Activated T-helper 1 cell treated with anti-CD3 and anti-CD28 coated beads, Interleukin-2, amount 50 U/mL, for 16 hours (primary cell): Measurements from ENCODE around the gene STK32C.
A peak's percentile ranks its signal among the peaks of the same experiment; 100 is the strongest.

Experiments
- DNase-seq, 2 donors: peaks; one replicate each; pipeline ENCODE4 v3.0.0-alpha.2; 2020; ENCODE audit warnings: low read depth in 1 of 2, low spot score in 1 of 2

STK32C gene

GRCh38 chr10:132189016-132189415, 118.7 kb downstream of the STK32C start:
- DNase-seq = no peak

DNA sequence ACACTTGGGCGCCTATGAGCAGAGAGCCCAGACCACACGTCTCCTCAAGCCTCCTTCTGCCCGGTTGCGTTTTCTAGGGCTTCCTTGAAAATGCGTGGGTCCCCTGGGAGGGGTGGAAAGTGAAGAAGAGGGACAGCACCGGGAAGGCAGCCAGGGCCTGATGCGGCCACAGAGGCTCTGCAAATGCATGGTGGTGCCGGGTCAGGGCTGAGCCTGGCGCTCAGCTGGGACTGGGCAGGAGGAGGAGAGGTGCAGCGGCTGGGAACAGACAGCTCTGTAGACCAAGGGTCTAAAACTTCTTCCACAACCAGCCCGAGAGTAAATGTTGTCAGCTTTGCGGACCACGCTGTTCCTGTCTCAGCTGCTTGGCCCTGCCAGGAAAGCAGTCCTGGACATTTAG, 119.4 kb downstream of the STK32C start:
- no peak for DNase-seq

DNA sequence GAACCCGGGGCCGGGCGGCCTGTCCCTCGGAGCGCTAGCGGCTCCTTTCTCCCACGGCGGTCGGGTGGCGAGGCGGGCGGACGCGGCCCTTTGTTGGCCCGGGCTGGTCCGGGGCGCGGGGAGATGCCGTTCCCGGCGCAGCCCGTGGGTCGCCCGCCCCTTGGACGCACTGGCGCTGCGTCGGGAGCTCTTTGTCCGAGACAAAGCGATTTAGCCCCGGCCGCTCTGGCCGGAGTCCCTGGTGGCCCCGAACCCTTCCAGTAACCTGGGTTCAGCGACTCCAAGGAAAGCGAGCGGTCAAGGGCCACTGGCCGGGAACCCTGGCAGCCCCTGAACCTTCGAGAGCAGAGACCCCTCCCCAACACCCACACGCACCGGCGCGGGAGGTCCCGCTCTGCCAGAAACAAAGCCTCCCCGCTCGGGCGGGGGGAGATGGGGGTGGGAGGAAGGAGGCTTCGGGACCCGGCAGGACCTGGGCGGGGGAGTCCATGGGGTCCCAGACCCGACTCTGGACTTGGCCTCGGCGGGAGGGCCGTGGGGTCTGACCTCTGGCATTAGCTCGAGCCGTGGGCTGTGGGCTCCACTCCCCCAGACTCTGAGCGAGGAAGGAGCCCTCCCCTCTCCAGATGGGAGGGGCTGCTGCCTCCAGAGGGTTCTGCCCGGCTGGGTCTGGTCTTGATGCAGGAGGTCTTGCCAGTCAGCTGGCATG, 120.2 kb downstream of the STK32C start:
- DNase-seq = no peak

- peak in 1 of 2 donors; percentile 22 for DNase-seq
These were observed 121.0 kb downstream of the STK32C start, which contains the start of gene DPYSL4 for GRCh38 chr10:132186488-132187429. TSS of gene DPYSL4 (plus strand) at chr10:132186948. CDS start at chr10:132187064, 116 bp downstream.

- peak; percentile 23 to 31 for DNase-seq
These were observed 121.9 kb downstream of the STK32C start for GRCh38 chr10:132185601-132186487.

GRCh38 chr10:132184816-132185593, 122.7 kb downstream of the STK32C start:
- no peak for DNase-seq

DNA sequence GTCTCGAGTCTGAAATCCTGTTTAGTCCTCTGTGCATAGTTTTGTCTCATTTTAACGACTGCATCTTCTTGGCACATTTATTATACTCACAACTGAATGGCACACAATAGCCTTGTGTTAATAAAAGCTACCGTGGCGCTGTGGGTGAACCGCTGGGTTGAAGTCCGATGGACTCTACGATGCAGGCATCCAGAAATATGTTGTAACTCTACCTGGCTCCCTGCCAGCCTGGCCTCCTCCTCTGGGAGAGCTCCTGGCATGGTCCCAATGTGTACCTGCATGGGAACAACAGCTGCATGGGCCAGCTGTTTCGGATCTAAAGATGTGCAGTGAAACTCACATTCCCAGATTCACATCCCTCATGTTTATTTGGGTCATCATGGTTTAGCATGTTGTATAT, 124.7 kb downstream of the STK32C start:
- DNase-seq = no peak

DNA sequence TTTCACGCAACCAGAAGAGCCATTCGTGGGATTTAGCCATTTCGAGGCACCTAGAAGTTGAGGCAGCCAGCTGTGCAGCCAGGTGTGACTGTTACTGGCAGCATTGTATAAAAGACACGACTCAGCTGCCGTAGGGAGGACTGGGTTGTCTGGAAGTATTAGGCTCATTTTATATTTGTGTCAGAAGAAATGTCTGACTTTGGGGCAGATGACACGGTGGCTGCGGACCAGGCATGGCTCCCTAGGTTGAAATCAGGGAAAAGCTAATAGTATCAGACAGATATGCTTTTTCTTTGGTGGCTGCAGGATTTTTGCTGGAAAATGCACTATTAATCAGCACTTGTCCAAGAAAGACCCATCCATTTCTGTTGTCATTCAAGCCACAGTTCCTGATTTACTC, 125.2 kb downstream of the STK32C start:
- DNase-seq = no peak

GRCh38 chr10:132181691-132182425, 125.9 kb downstream of the STK32C start:
- no peak for DNase-seq

GRCh38 chr10:132180736-132181135, 127.0 kb downstream of the STK32C start:
- DNase-seq = no peak

- DNase-seq = no peak
These were observed 128.0 kb downstream of the STK32C start for GRCh38 chr10:132179551-132180392.

DNA sequence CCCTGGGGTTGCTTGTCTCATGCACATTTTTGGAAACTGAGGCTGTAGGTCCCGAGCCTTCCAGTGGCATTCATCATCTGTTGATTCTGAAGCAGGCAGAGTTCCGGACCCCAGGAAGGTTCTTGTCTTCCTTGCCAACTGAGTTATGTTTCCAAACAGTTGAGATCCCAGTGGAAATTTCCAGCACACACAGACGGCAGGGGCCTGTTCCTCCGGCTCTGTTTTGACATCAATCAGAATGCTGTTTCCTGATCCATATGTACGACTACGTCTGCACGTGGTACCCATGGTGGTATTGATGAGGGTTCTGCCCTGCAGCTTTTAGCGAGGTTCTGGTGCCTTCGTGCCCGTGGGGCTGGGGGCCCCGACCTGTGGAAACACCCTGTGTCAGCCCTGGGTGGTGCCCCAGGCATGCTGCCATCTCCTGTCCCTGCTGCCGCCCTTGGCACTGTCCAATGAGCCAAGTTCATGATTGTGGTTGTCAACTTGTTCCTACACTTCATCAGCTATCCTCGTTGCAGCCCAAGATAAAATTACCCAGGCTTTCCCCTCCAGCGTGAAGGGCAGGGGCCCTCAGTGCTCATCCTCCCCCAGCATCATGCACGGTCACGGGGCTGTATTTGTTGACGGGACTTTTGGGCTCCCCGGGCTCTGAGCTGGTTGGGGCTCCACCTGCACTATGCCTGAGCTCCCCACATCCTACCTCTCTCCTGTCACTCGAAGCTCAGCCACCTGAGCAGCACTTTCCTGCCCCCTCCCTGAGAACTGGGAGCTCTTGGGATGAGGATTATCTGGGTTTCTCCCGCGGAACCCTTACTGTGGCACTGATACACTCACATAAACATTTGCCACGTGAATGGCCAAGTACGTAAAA, 128.8 kb downstream of the STK32C start:
- no peak for DNase-seq

DNA sequence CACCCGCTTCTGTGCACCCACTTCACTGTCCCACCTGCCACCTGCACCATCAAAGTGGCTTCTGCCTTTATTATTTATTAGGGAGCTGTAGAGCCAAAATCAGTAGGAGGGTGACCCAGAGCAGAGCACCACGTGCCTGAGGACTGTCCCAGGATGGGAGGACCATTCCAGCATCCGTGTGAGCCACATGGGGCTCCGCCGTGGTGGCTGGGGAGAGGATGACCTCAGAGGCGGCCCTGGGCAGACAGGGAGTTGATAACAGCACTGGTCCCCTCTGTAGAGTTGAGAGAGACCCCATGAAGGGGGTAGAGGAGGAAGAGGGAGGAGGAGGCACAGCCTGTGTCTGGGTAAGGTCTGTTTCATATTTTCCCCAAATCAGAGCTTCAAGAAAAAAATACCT, 129.7 kb downstream of the STK32C start:
- DNase-seq = no peak

DNA sequence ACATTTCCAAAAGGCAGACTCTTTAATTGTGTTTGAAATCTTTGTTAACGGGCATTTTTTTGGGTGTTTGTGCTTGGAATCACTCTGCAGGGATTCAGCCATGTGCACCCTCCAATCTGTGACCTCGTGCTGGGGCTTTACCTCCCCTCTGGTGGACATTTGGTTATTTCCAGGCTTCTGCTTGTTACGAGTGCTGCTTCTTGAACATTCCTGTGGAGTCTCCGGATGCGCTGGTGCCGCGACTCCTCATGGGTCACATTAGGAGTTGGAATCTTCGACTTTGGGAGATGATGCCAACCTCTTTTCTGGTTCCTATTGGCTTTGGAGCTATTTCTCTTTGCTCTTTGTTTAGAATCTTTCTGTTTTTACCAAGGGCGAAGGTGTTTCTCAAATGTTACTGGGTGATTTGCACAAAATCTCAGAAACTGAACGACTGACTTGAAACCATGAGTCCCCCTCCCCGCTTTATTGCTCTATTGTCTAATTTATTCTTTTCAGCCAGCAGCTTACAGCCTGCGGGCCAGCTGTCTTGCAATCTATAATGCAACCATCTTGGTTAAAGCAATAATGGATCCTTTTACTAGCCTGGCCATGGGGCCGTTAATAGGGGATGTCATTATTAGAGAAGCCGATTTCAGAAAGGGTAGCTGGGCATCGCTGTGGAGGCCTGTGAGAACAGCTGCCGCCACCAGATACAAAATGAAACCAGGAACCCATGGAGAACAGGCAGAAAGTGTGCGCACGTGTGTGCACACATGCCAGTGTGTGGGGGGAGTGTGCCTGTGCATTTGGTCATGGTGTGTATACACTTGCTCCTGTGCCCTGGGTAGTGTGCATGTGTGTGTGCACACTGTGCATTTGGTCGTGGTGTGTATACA, 130.9 kb downstream of the STK32C start:
- DNase-seq = no peak

DNA sequence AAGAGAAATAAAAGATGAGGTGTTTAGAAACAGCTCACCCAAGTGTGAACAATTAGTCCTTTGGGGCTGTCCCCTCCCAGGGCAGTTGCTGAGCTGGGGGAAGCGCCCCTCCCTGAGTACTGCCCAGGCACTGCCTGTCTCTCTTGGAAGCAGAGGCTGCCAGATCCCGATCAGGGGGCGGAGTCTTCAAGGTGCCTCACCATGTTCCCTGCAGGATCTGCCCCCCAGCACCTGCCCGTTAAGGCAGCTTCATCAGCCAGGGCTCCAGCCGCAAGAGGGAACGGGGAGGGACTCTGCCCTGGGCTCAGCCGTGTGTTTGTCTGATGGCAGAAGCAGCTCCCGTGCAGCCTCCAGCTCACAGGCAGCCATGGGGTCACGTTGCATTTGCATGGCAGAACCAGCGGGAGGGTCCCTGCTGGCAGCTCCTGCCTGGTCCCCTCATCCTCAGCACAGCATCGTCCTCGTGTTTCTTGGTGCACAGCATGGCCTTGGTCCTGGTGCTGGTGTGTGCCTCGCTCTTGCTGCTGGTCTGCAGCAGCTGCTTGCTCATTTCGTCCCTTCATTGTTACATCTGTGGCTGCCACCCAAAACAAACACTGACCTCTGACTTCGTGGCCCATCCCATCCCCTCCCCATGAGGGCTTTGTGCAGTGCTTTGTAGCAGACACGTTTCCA, 131.7 kb downstream of the STK32C start:
- DNase-seq = no peak

DNA sequence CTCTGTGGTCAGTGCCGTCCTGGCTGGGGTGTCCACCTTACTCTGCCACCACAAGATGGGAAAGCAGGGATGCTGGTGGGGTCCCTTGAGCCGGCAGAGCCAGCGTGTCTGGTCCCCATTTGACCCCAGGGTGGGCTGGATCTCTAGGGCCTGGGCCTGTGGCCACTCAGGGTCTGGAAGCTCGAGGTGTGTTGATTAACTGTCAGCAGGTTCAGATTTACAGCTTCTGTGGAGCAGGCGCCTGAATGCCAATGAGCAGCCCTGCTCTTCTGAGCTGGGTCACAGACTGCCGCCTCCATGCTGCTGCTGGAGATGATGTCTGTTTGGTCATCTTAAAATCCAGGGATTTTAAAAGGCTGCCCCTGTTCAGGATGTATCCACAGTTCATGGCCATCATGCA, 132.3 kb downstream of the STK32C start:
- no peak for DNase-seq
